ENCODE data around the gene SLC25A40.
"Not testable (repeated sequence)": the region's sequence is repeated elsewhere in the genome, so short reads cannot be mapped to it uniquely, and the experiment has no call there.

Gene SLC25A40

GRCh38 chr7:87876040-87876868 is at the start of gene SLC25A40, which contains the start of gene DBF4:
Gene SLC25A40, minus strand, starts transcription at chr7:87876360. Its CDS starts 17,633 bp downstream, at chr7:87858727.
Gene DBF4, plus strand, starts transcription at chr7:87876493. Its CDS starts 240 bp downstream, at chr7:87876733.
- peaks cover 87% of the 10 kb centered on the region for H3K36me3 Mint-ChIP-seq (ENCODE audit: low read depth)
- peak within 1 kb of the TSS; percentile 96 for H3K27ac Mint-ChIP-seq
- peak; percentile 98 for DNase-seq
- peaks cover 53% of the 10 kb centered on the region for H3K4me1 Mint-ChIP-seq (ENCODE audit: low read depth)
- H3K4me3 Mint-ChIP-seq = peak within 1 kb of the TSS; percentile 97
- H3K27me3 Mint-ChIP-seq = no peaks in the 10 kb centered on the region
- H3K9me3 Mint-ChIP-seq = peaks cover 9% of the 10 kb centered on the region

GRCh38 chr7:87922759-87923395 is 46.7 kb upstream of the SLC25A40 start:
- H3K9me3 Mint-ChIP-seq; H3K4me3 Mint-ChIP-seq; H3K27ac Mint-ChIP-seq; H3K36me3 Mint-ChIP-seq (ENCODE audit: low read depth); DNase-seq; H3K4me1 Mint-ChIP-seq (ENCODE audit: low read depth): not testable (repeated sequence)
- H3K27me3 Mint-ChIP-seq = peaks cover 17% of the 10 kb centered on the region

- Mint-ChIP-seq H3K9me3 (no peaks in the 10 kb centered on the region), H3K27me3 (peaks cover 17% of the 10 kb centered on the region), H3K4me3 (no peak overlapping the region), H3K36me3 (ENCODE audit: low read depth) (no peaks in the 10 kb centered on the region), H3K27ac (no peak overlapping the region), H3K4me1 (ENCODE audit: low read depth) (no peaks in the 10 kb centered on the region)
- DNase-seq = no peak
Measured at GRCh38 chr7:87920578-87920977, 44.4 kb upstream of the SLC25A40 start.

- Mint-ChIP-seq H3K4me1 (ENCODE audit: low read depth) (no peaks in the 10 kb centered on the region), H3K36me3 (ENCODE audit: low read depth) (no peaks in the 10 kb centered on the region), H3K4me3 (no peak overlapping the region), H3K27ac (no peak overlapping the region), H3K9me3 (no peaks in the 10 kb centered on the region), H3K27me3 (peaks cover 17% of the 10 kb centered on the region)
- DNase-seq = no peak
Measured at GRCh38 chr7:87919875-87920274, 43.7 kb upstream of the SLC25A40 start.

- Mint-ChIP-seq H3K4me3 (no peak overlapping the region), H3K27ac (no peak overlapping the region), H3K9me3 (no peaks in the 10 kb centered on the region), H3K4me1 (ENCODE audit: low read depth) (no peaks in the 10 kb centered on the region), H3K36me3 (ENCODE audit: low read depth) (no peaks in the 10 kb centered on the region), H3K27me3 (peaks cover 17% of the 10 kb centered on the region)
- no peak for DNase-seq
Measured at GRCh38 chr7:87918740-87919139, 42.6 kb upstream of the SLC25A40 start.

- Mint-ChIP-seq H3K9me3 (no peaks in the 10 kb centered on the region), H3K4me1 (ENCODE audit: low read depth) (peaks cover 3% of the 10 kb centered on the region), H3K4me3 (no peak overlapping the region), H3K36me3 (ENCODE audit: low read depth) (peaks cover 16% of the 10 kb centered on the region), H3K27me3 (no peaks in the 10 kb centered on the region), H3K27ac (no peak overlapping the region)
- no peak for DNase-seq
Measured at GRCh38 chr7:87912121-87912520, 36.0 kb upstream of the SLC25A40 start.

GRCh38 chr7:87908814-87909213 is 32.7 kb upstream of the SLC25A40 start:
- H3K27ac Mint-ChIP-seq; DNase-seq; H3K27me3 Mint-ChIP-seq; H3K4me1 Mint-ChIP-seq (ENCODE audit: low read depth); H3K4me3 Mint-ChIP-seq; H3K9me3 Mint-ChIP-seq: not testable (repeated sequence)
- peaks cover 44% of the 10 kb centered on the region for H3K36me3 Mint-ChIP-seq (ENCODE audit: low read depth)

- not testable (repeated sequence) for DNase-seq
- H3K27ac Mint-ChIP-seq = peak overlapping the region; percentile 30
Measured at GRCh38 chr7:87907136-87907906, 31.2 kb upstream of the SLC25A40 start.

GRCh38 chr7:87899255-87899654 is 23.1 kb upstream of the SLC25A40 start:
- no peaks in the 10 kb centered on the region for H3K27me3 Mint-ChIP-seq
- no peaks in the 10 kb centered on the region for H3K9me3 Mint-ChIP-seq
- peaks cover 2% of the 10 kb centered on the region for H3K4me1 Mint-ChIP-seq (ENCODE audit: low read depth)
- no peak overlapping the region for H3K4me3 Mint-ChIP-seq
- H3K36me3 Mint-ChIP-seq (ENCODE audit: low read depth) = peaks cover 94% of the 10 kb centered on the region
- no peak overlapping the region for H3K27ac Mint-ChIP-seq
- DNase-seq = no peak

More at GRCh38 chr7:87907136-87907906, 31.2 kb upstream of the SLC25A40 start:
- H3K4me1 Mint-ChIP-seq (ENCODE audit: low read depth); H3K27me3 Mint-ChIP-seq; H3K9me3 Mint-ChIP-seq; H3K4me3 Mint-ChIP-seq: not testable (repeated sequence)
- peaks cover 59% of the 10 kb centered on the region for H3K36me3 Mint-ChIP-seq (ENCODE audit: low read depth)

GRCh38 chr7:87895363-87895762 is 19.2 kb upstream of the SLC25A40 start:
- no peak for DNase-seq
- no peak overlapping the region for H3K27ac Mint-ChIP-seq
- peaks cover 87% of the 10 kb centered on the region for H3K36me3 Mint-ChIP-seq (ENCODE audit: low read depth)
- H3K27me3 Mint-ChIP-seq = no peaks in the 10 kb centered on the region
- H3K4me1 Mint-ChIP-seq (ENCODE audit: low read depth) = peaks cover 2% of the 10 kb centered on the region
- no peaks in the 10 kb centered on the region for H3K9me3 Mint-ChIP-seq
- no peak overlapping the region for H3K4me3 Mint-ChIP-seq

- no peaks in the 10 kb centered on the region for H3K27me3 Mint-ChIP-seq
- peaks cover 11% of the 10 kb centered on the region for H3K4me1 Mint-ChIP-seq (ENCODE audit: low read depth)
- no peak for DNase-seq
- no peak overlapping the region for H3K27ac Mint-ChIP-seq
- no peak overlapping the region for H3K4me3 Mint-ChIP-seq
- H3K36me3 Mint-ChIP-seq (ENCODE audit: low read depth) = peaks cover 90% of the 10 kb centered on the region
- H3K9me3 Mint-ChIP-seq = no peaks in the 10 kb centered on the region
Measured at GRCh38 chr7:87886875-87887274, 10.7 kb upstream of the SLC25A40 start.

GRCh38 chr7:87885018-87885417 is 8.9 kb upstream of the SLC25A40 start:
- H3K9me3 Mint-ChIP-seq = no peaks in the 10 kb centered on the region
- H3K4me3 Mint-ChIP-seq = no peak overlapping the region
- peaks cover 92% of the 10 kb centered on the region for H3K36me3 Mint-ChIP-seq (ENCODE audit: low read depth)
- H3K4me1 Mint-ChIP-seq (ENCODE audit: low read depth) = peaks cover 22% of the 10 kb centered on the region
- H3K27ac Mint-ChIP-seq = no peak overlapping the region
- H3K27me3 Mint-ChIP-seq = no peaks in the 10 kb centered on the region
- no peak for DNase-seq

GRCh38 chr7:87882151-87882937 is 6.2 kb upstream of the SLC25A40 start:
- H3K27ac Mint-ChIP-seq = no peak overlapping the region
- H3K4me3 Mint-ChIP-seq = no peak overlapping the region
- H3K4me1 Mint-ChIP-seq (ENCODE audit: low read depth) = peaks cover 38% of the 10 kb centered on the region
- H3K9me3 Mint-ChIP-seq = no peaks in the 10 kb centered on the region
- no peak for DNase-seq
- peaks cover 90% of the 10 kb centered on the region for H3K36me3 Mint-ChIP-seq (ENCODE audit: low read depth)
- H3K27me3 Mint-ChIP-seq = no peaks in the 10 kb centered on the region

GRCh38 chr7:87878208-87878735 is 2.1 kb upstream of the SLC25A40 start:
- H3K27ac Mint-ChIP-seq = peak overlapping the region; percentile 50

More at GRCh38 chr7:87878208-87878735, 2.1 kb upstream of the SLC25A40 start:
- peak overlapping the region; percentile 97 for H3K4me3 Mint-ChIP-seq
- H3K36me3 Mint-ChIP-seq (ENCODE audit: low read depth) = peaks cover 87% of the 10 kb centered on the region
- DNase-seq = no peak
- no peaks in the 10 kb centered on the region for H3K9me3 Mint-ChIP-seq
- peaks cover 54% of the 10 kb centered on the region for H3K4me1 Mint-ChIP-seq (ENCODE audit: low read depth)
- no peaks in the 10 kb centered on the region for H3K27me3 Mint-ChIP-seq

Measured in activated T-cell treated with anti-CD3 and anti-CD28 coated beads, Interleukin-2, amount 50 U/mL, for 24 hours (primary cell).